Testis (tissue), 3 donors: ENCODE measurements around the gene PDZD4. TPM values are rescaled to one million over a fixed set of nuclear protein-coding genes. Genes with fewer than 3 reads are reported as not detected.

Source experiments
- DNase-seq: peaks from one replicate; pipeline ENCODE4 v3.0.0-alpha.2; 2019
- H3K27ac ChIP-seq, 2 donors: fragments of 200-600 bp; sonication (generic); one replicate each; pipeline ENCODE4 v1.5.1; 2019
- H3K27me3 ChIP-seq: fragments of 200-600 bp; sonication (generic); one replicate; pipeline ENCODE4 v1.5.1; 2019
- H3K36me3 ChIP-seq: fragments of 200-600 bp; sonication (generic); one replicate; pipeline ENCODE4 v1.5.1; 2017; ENCODE audit warnings: low read depth; ENCODE audit errors: missing control alignments
- H3K4me1 ChIP-seq: fragments of 200-600 bp; sonication (generic); one replicate; pipeline ENCODE4 v1.5.1; 2019
- H3K4me3 ChIP-seq, 2 donors: fragments of 200-600 bp; sonication (generic); one replicate each; pipeline ENCODE4 v1.5.1; 2017 to 2019
- H3K9me3 ChIP-seq: fragments of 200-600 bp; sonication (generic); one replicate; pipeline ENCODE4 v1.5.1; 2017
- CTCF ChIP-seq, 3 experiments: fragments of 450-650 bp in 2 of 3; fragments of 200-600 bp in 1 of 3; sonication (generic) in 1 of 3; IDR thresholded peaks; one replicate each; pipeline ENCODE4 v1.5.1; 2016 to 2019; ENCODE audit warnings: antibody characterized with exemption in 3 of 3, mild to moderate bottlenecking in 2 of 3, moderate library complexity in 1 of 3
- POLR2A ChIP-seq: fragments of 450-650 bp; IDR thresholded peaks from one replicate; pipeline ENCODE4 v1.6.1; 2017; ENCODE audit warnings: antibody characterized with exemption, mild to moderate bottlenecking, moderate library complexity
- WGBS, 2 donors: methylation state at CpG; one replicate each; pipeline ENCODE4 v1.1.5; 2018; 5-methylcytosine and 5-hydroxymethylcytosine counted together
- intact Hi-C: fragments of 100-400 bp; cut with DNase I; formaldehyde crosslinking; loops from one replicate; pipeline ENCODE4 v1.15.1; 2023; ENCODE audit warnings: low total_unique reads
- polyA plus RNA-seq: library from polyadenylated mRNA; stranded (reverse); fragments of 350-450 nt; fragmentation: Illumina TruSeq; extraction: RNeasy Lipid Tissue Mini Kit (QIAGEN cat#74804); gene quantifications from one replicate; pipeline ENCODE4 v1.2.3, GENCODE V29; 2014; ENCODE audit warnings: low read depth, low replicate concordance; ENCODE audit not compliant: insufficient read depth
- total RNA-seq, 2 donors: library from RNA; depleted of rRNA; stranded (reverse); fragments of >200 nt; gene quantifications; one replicate each; pipeline ENCODE4 v1.2.3, GENCODE V29; 2016

Gene PDZD4
- total and polyA plus RNA-seq, 3 donors from 2014 or later, result 11.2 to 17.2 (median 13.5) TPM

GRCh38 chrX:153773218-153773611 is 57.1 kb downstream of the PDZD4 start:
- 98% methylated on average over 11 of the region's 23 CpGs; no CpG with 5 or more reads in 1 of the 2 donors for WGBS, 2 donors
- DNase-seq, result no peak
- H3K27ac ChIP-seq, result no peak overlapping the region
- no peaks in the 10 kb centered on the region for H3K4me1 ChIP-seq
- no peaks in the 10 kb centered on the region for H3K9me3 ChIP-seq
- no peaks in the 10 kb centered on the region for H3K27me3 ChIP-seq
- no peaks in the 10 kb centered on the region for H3K36me3 ChIP-seq
- intact Hi-C loops, result no loop called here
- no peak overlapping the region for H3K4me3 ChIP-seq
- TF ChIP-seq POLR2A (no peak), CTCF (IDR thresholded peaks at IDR 0.05) (no peak)

DNA sequence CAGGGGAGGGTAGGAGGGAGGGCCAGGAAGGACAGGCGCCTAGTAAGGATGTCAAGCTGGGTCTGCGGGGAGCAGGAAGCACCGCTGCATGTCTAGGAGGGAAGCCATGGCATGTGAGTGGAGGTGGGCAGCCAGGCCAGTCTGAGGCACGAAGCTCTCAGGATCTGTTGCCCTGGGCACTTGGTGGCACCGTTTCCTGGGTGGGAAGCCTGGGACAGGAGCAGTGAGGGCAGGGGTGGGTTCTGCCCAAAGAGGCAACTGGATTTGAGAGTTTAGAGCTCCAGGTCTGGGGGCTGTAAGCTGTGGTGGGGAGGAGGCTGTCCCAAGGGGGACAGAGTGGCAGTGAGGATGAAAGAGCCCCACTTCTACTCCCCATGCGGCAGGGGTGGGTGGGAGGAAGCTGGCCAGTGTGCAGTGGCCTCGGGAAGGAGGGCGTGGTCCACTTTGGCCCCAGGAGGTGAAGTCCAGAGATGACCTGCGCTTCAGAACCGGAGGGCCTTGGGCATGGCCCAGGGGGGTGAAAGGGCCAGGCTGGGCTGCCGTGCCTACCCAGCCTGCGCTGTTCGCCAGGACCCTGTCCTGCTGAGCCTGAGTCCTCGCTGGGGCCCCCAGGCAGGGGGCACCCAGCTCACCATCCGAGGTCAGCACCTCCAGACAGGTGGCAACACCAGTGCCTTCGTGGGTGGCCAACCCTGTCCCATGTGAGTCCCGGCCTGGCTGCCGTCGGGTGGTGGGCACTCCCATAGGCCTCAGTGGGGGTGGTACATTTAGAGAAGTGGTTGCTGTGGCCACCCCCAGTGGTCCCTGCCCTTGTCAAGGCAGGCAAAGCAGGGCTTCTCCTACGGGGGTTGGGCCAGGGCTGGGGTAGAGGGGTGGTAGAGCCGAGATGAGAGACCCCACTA is 57.8 kb downstream of the PDZD4 start:
- intact Hi-C loops, result no loop called here
- no peaks in the 10 kb centered on the region for H3K4me1 ChIP-seq
- no peak for DNase-seq
- no peaks in the 10 kb centered on the region for H3K27me3 ChIP-seq
- no peaks in the 10 kb centered on the region for H3K36me3 ChIP-seq
- no peak overlapping the region for H3K4me3 ChIP-seq
- no peaks in the 10 kb centered on the region for H3K9me3 ChIP-seq
- TF ChIP-seq POLR2A (no peak), CTCF (IDR thresholded peaks at IDR 0.05) (no peak)
- 85 to 91% methylated on average over 4 to 17 of the region's 21 CpGs for whole genome bisulfite sequencing, 2 donors
- no peak overlapping the region for H3K27ac ChIP-seq

GRCh38 chrX:153771415-153772315 is 58.7 kb downstream of the PDZD4 start:
- no peak for DNase-seq
- 90% methylated on average over 19 of the region's 37 CpGs; no CpG with 5 or more reads in 1 of the 2 donors for WGBS, 2 donors
- no peaks in the 10 kb centered on the region for H3K4me1 ChIP-seq
- TF ChIP-seq POLR2A (no peak), CTCF (IDR thresholded peaks at IDR 0.05) (no peak)
- H3K4me3 ChIP-seq, result no peak overlapping the region
- intact Hi-C loops, result no loop called here
- H3K27ac ChIP-seq, result no peak overlapping the region
- H3K27me3 ChIP-seq, result no peaks in the 10 kb centered on the region
- H3K9me3 ChIP-seq, result no peaks in the 10 kb centered on the region
- no peaks in the 10 kb centered on the region for H3K36me3 ChIP-seq

- no peak overlapping the region for H3K4me3 ChIP-seq
- no peaks in the 10 kb centered on the region for H3K27me3 ChIP-seq
- intact Hi-C loops, result no loop called here
- H3K4me1 ChIP-seq, result peaks cover 3% of the 10 kb centered on the region
- DNase-seq, result no peak
- 94% methylated on average over 16 of the region's 18 CpGs; no CpG with 5 or more reads in 1 of the 2 donors for WGBS, 2 donors
- no peaks in the 10 kb centered on the region for H3K36me3 ChIP-seq
- H3K27ac ChIP-seq, result no peak overlapping the region
- H3K9me3 ChIP-seq, result no peaks in the 10 kb centered on the region
- TF ChIP-seq POLR2A (no peak), CTCF (IDR thresholded peaks at IDR 0.05) (no peak)
These were observed 59.5 kb downstream of the PDZD4 start for GRCh38 chrX:153770601-153771414.
